CD14-positive monocyte (primary cell): ENCODE results near the gene NUBPL. TPM values are rescaled to one million over a fixed set of nuclear protein-coding genes. Genes with fewer than 3 reads are reported as not detected.

ENCODE experiments used
- DNase-seq, 3 donors: peaks; one replicate each; pipeline ENCODE4 v3.0.0-alpha.2; 2011 to 2022
- H2AFZ ChIP-seq: 2 replicates; pipeline ENCODE4 v1.6.0; 2012; ENCODE audit warnings: mild to moderate bottlenecking, low read depth, low read length, inconsistent platforms; ENCODE audit not compliant: insufficient read depth, poor library complexity, severe bottlenecking
- H3K27ac ChIP-seq, 2 donors: 1 replicate in 1 of 2; 2 replicates in 1 of 2; pipeline ENCODE4 v1.5.1; 2012 to 2013; ENCODE audit warnings: low read length in 2 of 2, control low read depth in 1 of 2, inconsistent platforms in 1 of 2, low read depth in 1 of 2, mild to moderate bottlenecking in 1 of 2
- H3K27me3 ChIP-seq, 2 donors: one replicate each; pipeline versions ENCODE4 v1.6.0 to v1.6.1; 2011 to 2013; ENCODE audit warnings: low read length in 2 of 2; ENCODE audit not compliant: control insufficient read depth in 2 of 2, insufficient read depth in 2 of 2
- H3K36me3 ChIP-seq, 2 donors: replicated peaks in 1 of 2; 1 replicate in 1 of 2; 2 replicates in 1 of 2; pipeline versions ENCODE4 v1.5.1 to v1.6.1; 2012 to 2013; ENCODE audit warnings: low read length in 2 of 2, control low read depth in 1 of 2, inconsistent platforms in 1 of 2, mild to moderate bottlenecking in 1 of 2; ENCODE audit not compliant: insufficient read depth in 2 of 2, control insufficient read depth in 1 of 2
- H3K4me1 ChIP-seq, 2 donors: 1 replicate in 1 of 2; 2 replicates in 1 of 2; pipeline versions ENCODE4 v1.5.1 to v1.6.1; 2012 to 2013; ENCODE audit warnings: low read length in 2 of 2, control low read depth in 1 of 2, inconsistent platforms in 1 of 2, mild to moderate bottlenecking in 1 of 2, moderate library complexity in 1 of 2; ENCODE audit not compliant: insufficient read depth in 2 of 2, control insufficient read depth in 1 of 2
- H3K4me2 ChIP-seq: replicated peaks from 2 replicates; pipeline ENCODE3; 2012; ENCODE audit warnings: low read length, moderate library complexity, mild to moderate bottlenecking; ENCODE audit not compliant: poor library complexity, severe bottlenecking; ENCODE audit errors: extremely low read depth
- H3K4me3 ChIP-seq, 3 experiments: fragments of 200-600 bp in 1 of 3; sonication (generic) in 1 of 3; replicated peaks in 1 of 3; 1 replicate in 2 of 3; 2 replicates in 1 of 3; pipeline ENCODE4 v1.5.1; 2011 to 2013; ENCODE audit warnings: low read length in 3 of 3, mild to moderate bottlenecking in 3 of 3, control low read depth in 2 of 3, low read depth in 2 of 3, inconsistent platforms in 1 of 3, moderate library complexity in 1 of 3
- H3K79me2 ChIP-seq: 2 replicates; pipeline ENCODE4 v1.6.0; 2012; ENCODE audit warnings: mild to moderate bottlenecking, control low read depth, inconsistent platforms, low read length, moderate library complexity; ENCODE audit not compliant: insufficient read depth
- H3K9ac ChIP-seq: 2 replicates; pipeline ENCODE4 v1.6.0; 2017; ENCODE audit warnings: low read length, mild to moderate bottlenecking; ENCODE audit not compliant: insufficient read depth, poor library complexity, severe bottlenecking
- H3K9me3 ChIP-seq, 2 donors: replicated peaks in 1 of 2; 1 replicate in 1 of 2; 2 replicates in 1 of 2; pipeline versions ENCODE4 v1.5.1 to v1.6.1; 2012 to 2013; ENCODE audit warnings: low read length in 2 of 2, control low read depth in 1 of 2; ENCODE audit not compliant: control insufficient read depth in 1 of 2, insufficient read depth in 1 of 2
- H4K20me1 ChIP-seq: 2 replicates; pipeline ENCODE4 v1.6.0; 2012; ENCODE audit warnings: mild to moderate bottlenecking, low read length, control low read depth, moderate library complexity; ENCODE audit not compliant: insufficient read depth
- H3K27ac Mint-ChIP-seq, 7 donors: one replicate each; pipeline ENCODE4 v1.8.0; 2020; ENCODE audit warnings: mild to moderate bottlenecking in 7 of 7, mixed read lengths in 7 of 7, moderate library complexity in 6 of 7, inconsistent platforms in 2 of 7
- H3K27me3 Mint-ChIP-seq, 3 donors: one replicate each; pipeline ENCODE4 v1.8.0; 2021 to 2022; ENCODE audit warnings: low read depth in 3 of 3, mild to moderate bottlenecking in 3 of 3, mixed read lengths in 3 of 3, moderate library complexity in 3 of 3, inconsistent platforms in 1 of 3
- H3K36me3 Mint-ChIP-seq, 2 donors: one replicate each; pipeline ENCODE4 v1.8.0; 2020; ENCODE audit warnings: mixed read lengths in 2 of 2, inconsistent platforms in 1 of 2, mild to moderate bottlenecking in 1 of 2
- H3K4me1 Mint-ChIP-seq: one replicate; pipeline ENCODE4 v1.8.0; 2020; ENCODE audit warnings: mild to moderate bottlenecking, mixed read lengths
- H3K4me3 Mint-ChIP-seq, 2 donors: one replicate each; pipeline ENCODE4 v1.8.0; 2020; ENCODE audit warnings: mild to moderate bottlenecking in 2 of 2, mixed read lengths in 2 of 2, moderate library complexity in 1 of 2
- H3K9me3 Mint-ChIP-seq, 7 donors: one replicate each; pipeline ENCODE4 v1.8.0; 2020 to 2022; ENCODE audit warnings: mixed read lengths in 7 of 7, mild to moderate bottlenecking in 6 of 7, moderate library complexity in 6 of 7, inconsistent platforms in 2 of 7
- WGBS: methylation state at CpG from one replicate; pipeline ENCODE4 v1.1.5; 2013; ENCODE audit warnings: missing lambda C conversion rate; ENCODE audit not compliant: insufficient coverage; 5-methylcytosine and 5-hydroxymethylcytosine counted together
- intact Hi-C, 2 donors: fragments of 100-400 bp; cut with micrococcal nuclease; formaldehyde crosslinking; loops; one replicate each; pipeline versions ENCODE4 v1.15.0 to v1.15.1; 2023
- polyA plus RNA-seq, 3 donors: library from polyadenylated mRNA; depleted of rRNA in 1 of 3; unstranded in 2 of 3; stranded (reverse) in 1 of 3; fragments of 300-500 nt in 2 of 3; fragments of >200 nt in 1 of 3; fragmentation: Illumina TruSeq in 2 of 3; gene quantifications; 1 replicate in 2 of 3; 2 replicates in 1 of 3; pipeline ENCODE4 v1.2.3, GENCODE V29; 2012 to 2021
- TF ChIP-seq, protein P1 (sequence below): fragments of 200-600 bp; IDR thresholded peaks from one replicate; pipeline ENCODE4 v1.8.0; 2022; ENCODE audit warnings: antibody characterized with exemption, mild to moderate bottlenecking

NUBPL gene
- polyA plus RNA-seq, 3 donors, result 0.75 to 2.4 (median 2.3) TPM

DNA sequence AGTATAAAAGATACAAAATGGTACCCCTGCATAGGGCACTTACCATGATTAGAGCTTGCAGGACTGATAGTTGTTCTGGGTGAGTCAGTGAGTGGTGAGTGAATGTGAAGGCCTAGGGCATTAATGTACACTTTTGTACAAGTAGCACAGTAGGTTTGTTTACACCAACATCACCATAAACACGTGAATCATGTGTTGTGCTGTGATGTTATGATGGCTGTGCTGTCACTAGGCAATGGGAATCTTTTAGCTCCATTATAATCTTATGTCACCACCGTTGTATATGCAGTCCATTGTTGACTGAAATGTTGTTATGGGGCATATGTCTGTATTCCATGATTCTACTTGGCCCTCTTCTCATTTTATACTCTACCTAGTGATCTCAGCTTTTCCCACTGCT lies 11.8 kb downstream of the NUBPL start:
- Histone ChIP-seq H2AFZ (no peak overlapping the region), H3K4me2 (no peak overlapping the region), H3K9ac (no peak overlapping the region), H3K79me2 (no peaks in the 10 kb centered on the region), H3K36me3 (no peaks in the 10 kb centered on the region), H3K27ac (no peak overlapping the region), H3K27me3 (no peaks in the 10 kb centered on the region), H3K4me1 (peaks cover 7% of the 10 kb centered on the region in 2 donors), H3K4me3 (no peak overlapping the region), H3K9me3 (no peaks in the 10 kb centered on the region), H4K20me1 (no peaks in the 10 kb centered on the region)
- Mint-ChIP-seq H3K9me3 (no peaks in the 10 kb centered on the region), H3K27ac (no peak overlapping the region), H3K36me3 (peaks cover 5 to 10% of the 10 kb centered on the region in 2 donors), H3K4me1 (peaks cover 7% of the 10 kb centered on the region), H3K4me3 (no peak overlapping the region), H3K27me3 (peaks cover 0 to 1% (median 0%) of the 10 kb centered on the region in 3 donors)
- WGBS, result no CpG with 5 or more reads among the region's 2 CpGs
- TF ChIP-seq, protein P1, sequence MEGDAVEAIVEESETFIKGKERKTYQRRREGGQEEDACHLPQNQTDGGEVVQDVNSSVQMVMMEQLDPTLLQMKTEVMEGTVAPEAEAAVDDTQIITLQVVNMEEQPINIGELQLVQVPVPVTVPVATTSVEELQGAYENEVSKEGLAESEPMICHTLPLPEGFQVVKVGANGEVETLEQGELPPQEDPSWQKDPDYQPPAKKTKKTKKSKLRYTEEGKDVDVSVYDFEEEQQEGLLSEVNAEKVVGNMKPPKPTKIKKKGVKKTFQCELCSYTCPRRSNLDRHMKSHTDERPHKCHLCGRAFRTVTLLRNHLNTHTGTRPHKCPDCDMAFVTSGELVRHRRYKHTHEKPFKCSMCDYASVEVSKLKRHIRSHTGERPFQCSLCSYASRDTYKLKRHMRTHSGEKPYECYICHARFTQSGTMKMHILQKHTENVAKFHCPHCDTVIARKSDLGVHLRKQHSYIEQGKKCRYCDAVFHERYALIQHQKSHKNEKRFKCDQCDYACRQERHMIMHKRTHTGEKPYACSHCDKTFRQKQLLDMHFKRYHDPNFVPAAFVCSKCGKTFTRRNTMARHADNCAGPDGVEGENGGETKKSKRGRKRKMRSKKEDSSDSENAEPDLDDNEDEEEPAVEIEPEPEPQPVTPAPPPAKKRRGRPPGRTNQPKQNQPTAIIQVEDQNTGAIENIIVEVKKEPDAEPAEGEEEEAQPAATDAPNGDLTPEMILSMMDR, result no peak
- no peak for DNase-seq
- intact Hi-C loops, result no loop called here

DNA sequence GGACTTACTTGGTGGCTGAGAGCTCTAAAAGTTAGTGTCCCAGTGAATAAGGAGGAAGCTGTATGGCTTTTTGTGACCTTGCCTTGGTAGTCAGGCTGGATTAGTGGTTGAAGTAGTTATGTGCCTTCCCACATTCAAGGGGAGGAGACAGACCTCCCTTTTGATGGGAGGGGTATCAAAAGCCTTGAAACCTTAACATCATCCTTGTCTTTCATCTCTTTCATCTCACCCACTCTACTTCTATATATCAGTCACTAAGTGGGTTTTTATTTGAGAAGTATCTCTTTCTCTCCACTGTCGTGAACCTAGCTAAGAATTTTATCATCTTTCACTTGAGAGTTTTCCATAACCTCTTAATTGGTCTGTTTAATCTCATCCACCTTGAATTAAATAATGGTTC lies 15.7 kb downstream of the NUBPL start:
- no peak overlapping the region for H3K4me3 Mint-ChIP-seq
- no peaks in the 10 kb centered on the region for H3K27me3 Mint-ChIP-seq
- intact Hi-C loops, result no loop called here
- no peak for DNase-seq
- Histone ChIP-seq H3K4me1 (no peaks in the 10 kb centered on the region), H3K4me3 (no peak overlapping the region), H2AFZ (no peak overlapping the region), H3K27ac (no peak overlapping the region), H3K27me3 (no peaks in the 10 kb centered on the region), H4K20me1 (no peaks in the 10 kb centered on the region), H3K36me3 (no peaks in the 10 kb centered on the region), H3K4me2 (no peak overlapping the region), H3K79me2 (no peaks in the 10 kb centered on the region), H3K9me3 (no peaks in the 10 kb centered on the region), H3K9ac (no peak overlapping the region)
- no peak overlapping the region for H3K27ac Mint-ChIP-seq
- no peaks in the 10 kb centered on the region for H3K4me1 Mint-ChIP-seq
- TF ChIP-seq, protein P1, result no peak
- H3K36me3 Mint-ChIP-seq, result peaks cover 5 to 9% of the 10 kb centered on the region in 2 donors
- no CpG with 5 or more reads among the region's 1 CpG for WGBS
- no peaks in the 10 kb centered on the region for H3K9me3 Mint-ChIP-seq
